SK-N-SH (cell line): ENCODE measurements around the gene PDZRN4. TPM values are rescaled to one million over a fixed set of nuclear protein-coding genes. Genes with fewer than 3 reads are reported as not detected.

Experiments used
- CTCF ChIA-PET: fragments of 300-600, 350-600 bp; formaldehyde crosslinking; extraction: SDS; loops from one replicate; lab custom pipeline; 2021; lab: Yijun Ruan, JAX
- POLR2A ChIA-PET: fragments of 350-600 bp; sonication (Branson Sonifier 250); formaldehyde crosslinking; extraction: SDS; loops from one replicate; lab custom pipeline; 2020; ENCODE audit warnings: antibody characterized with exemption, inconsistent platforms; lab: Yijun Ruan, JAX
- DNase-seq: peaks from one replicate; pipeline ENCODE4 v3.0.0; 2012
- H2AFZ ChIP-seq: fragments of 200-600 bp; sonication (generic); 2 replicates; pipeline ENCODE4 v1.8.1; 2016; ENCODE audit warnings: antibody characterized with exemption, mild to moderate bottlenecking, low read depth
- H3F3A ChIP-seq: fragments of 200-600 bp; sonication (generic); replicated peaks from 2 replicates; pipeline ENCODE3; 2016; ENCODE audit warnings: antibody characterized with exemption, mild to moderate bottlenecking; ENCODE audit not compliant: insufficient read depth
- H3K27ac ChIP-seq, 2 experiments: fragments of 200-500 bp in 1 of 2; fragments of 200-600 bp in 1 of 2; sonication (Bioruptor generic) in 1 of 2; sonication (generic), shearing (Covaris generic) in 1 of 2; 2 replicates each; pipeline versions ENCODE4 v1.5.1 to v1.6.1; 2014 to 2016; ENCODE audit warnings: low read depth in 2 of 2, inconsistent platforms in 1 of 2, low read length in 1 of 2, mild to moderate bottlenecking in 1 of 2, mixed read lengths in 1 of 2
- H3K27me3 ChIP-seq: fragments of 200-600 bp; sonication (generic), shearing (Covaris generic); 2 replicates; pipeline ENCODE4 v1.6.1; 2016; ENCODE audit warnings: mixed run types; ENCODE audit not compliant: insufficient read depth
- H3K36me3 ChIP-seq, 2 experiments: fragments of 200-500 bp in 1 of 2; fragments of 200-600 bp in 1 of 2; sonication (Bioruptor generic) in 1 of 2; sonication (generic) in 1 of 2; replicated peaks in 1 of 2; 2 replicates each; pipeline versions ENCODE3 to v1.5.1; 2014 to 2016; ENCODE audit warnings: low read length in 1 of 2, mild to moderate bottlenecking in 1 of 2; ENCODE audit not compliant: insufficient read depth in 2 of 2, control insufficient read depth in 1 of 2
- H3K4me1 ChIP-seq, 2 experiments: fragments of 200-500 bp in 1 of 2; fragments of 200-600 bp in 1 of 2; sonication (Bioruptor generic) in 1 of 2; sonication (generic), shearing (Covaris generic) in 1 of 2; 2 replicates each; pipeline versions ENCODE4 v1.5.1 to v1.6.1; 2014 to 2016; ENCODE audit warnings: low read depth in 1 of 2, low read length in 1 of 2, mixed run types in 1 of 2; ENCODE audit not compliant: insufficient read depth in 2 of 2, control insufficient read depth in 1 of 2
- H3K4me2 ChIP-seq: fragments of 200-600 bp; sonication (generic), shearing (Covaris generic); 2 replicates; pipeline ENCODE4 v1.6.1; 2017; ENCODE audit warnings: mixed run types
- H3K4me3 ChIP-seq, 2 experiments: fragments of 200-500 bp in 1 of 2; fragments of 200-600 bp in 1 of 2; sonication (Bioruptor generic) in 1 of 2; sonication (generic), shearing (Covaris generic) in 1 of 2; 2 replicates each; pipeline versions ENCODE4 v1.5.1 to v1.8.1; 2014 to 2016; ENCODE audit warnings: low read depth in 2 of 2, inconsistent platforms in 1 of 2, low read length in 1 of 2, mild to moderate bottlenecking in 1 of 2, mixed read lengths in 1 of 2, moderate library complexity in 1 of 2
- H3K79me2 ChIP-seq: fragments of 200-600 bp; sonication (generic); 2 replicates; pipeline ENCODE4 v1.8.1; 2017; ENCODE audit warnings: mild to moderate bottlenecking; ENCODE audit not compliant: insufficient read depth
- H3K9ac ChIP-seq: fragments of 200-600 bp; sonication (generic); 2 replicates; pipeline ENCODE4 v1.6.1; 2017; ENCODE audit warnings: mixed run types
- H3K9me2 ChIP-seq: fragments of 200-600 bp; sonication (generic); 2 replicates; pipeline ENCODE4 v1.6.1; 2017; ENCODE audit warnings: mixed run types
- H3K9me3 ChIP-seq: fragments of 200-600 bp; sonication (generic); 2 replicates; pipeline ENCODE4 v1.6.1; 2017; ENCODE audit warnings: mixed run types, mild to moderate bottlenecking, moderate library complexity
- H4K20me1 ChIP-seq: fragments of 200-600 bp; sonication (generic); 2 replicates; pipeline ENCODE4 v1.6.1; 2017; ENCODE audit warnings: mild to moderate bottlenecking, mixed run types; ENCODE audit not compliant: insufficient read depth
- CHD2 ChIP-seq: fragments of 150-350 bp; IDR thresholded peaks from 2 replicates; pipeline ENCODE4 v1.6.1; 2018; ENCODE audit warnings: low read length; ENCODE audit not compliant: partially characterized antibody
- CTCF ChIP-seq: fragments of 200-600 bp; sonication (generic); IDR thresholded peaks from 2 replicates; pipeline ENCODE4 v1.6.1; 2017; ENCODE audit warnings: antibody characterized with exemption, mild to moderate bottlenecking, moderate library complexity
- ELF1 ChIP-seq: IDR thresholded peaks from 2 replicates; pipeline ENCODE4 v1.4.0; 2012
- EP300 ChIP-seq, 2 experiments: IDR thresholded peaks; 2 replicates each; pipeline versions ENCODE4 v1.4.0 to v1.6.1; 2012; ENCODE audit warnings: borderline replicate concordance in 1 of 2, low read depth in 1 of 2, low read length in 1 of 2
- EZH2phosphoT487 ChIP-seq: fragments of 200-600 bp; sonication (generic); IDR thresholded peaks from 2 replicates; pipeline ENCODE4 v1.6.1; 2017; ENCODE audit warnings: low read depth, mixed run types, mild to moderate bottlenecking, antibody characterized with exemption, moderate library complexity, borderline replicate concordance
- FOSL2 ChIP-seq: IDR thresholded peaks from 2 replicates; pipeline ENCODE4 v1.4.0; 2012; ENCODE audit warnings: low read depth, mild to moderate bottlenecking, moderate library complexity, borderline replicate concordance
- FOXM1 ChIP-seq: IDR thresholded peaks from 2 replicates; pipeline ENCODE4 v1.4.0; 2012; ENCODE audit warnings: low read depth, mild to moderate bottlenecking
- GABPA ChIP-seq: IDR thresholded peaks from 2 replicates; pipeline ENCODE4 v1.4.0; 2012; ENCODE audit warnings: low read depth, mild to moderate bottlenecking
- GATA2 ChIP-seq: sonication (generic); formaldehyde crosslinking; IDR thresholded peaks from 2 replicates; pipeline ENCODE4 v1.5.0; 2020; ENCODE audit warnings: mild to moderate bottlenecking, missing genetic modification reagents
- JUND ChIP-seq: IDR thresholded peaks from 2 replicates; pipeline ENCODE4 v1.4.0; 2012
- NFIC ChIP-seq: IDR thresholded peaks from 2 replicates; pipeline ENCODE4 v1.4.0; 2012; ENCODE audit warnings: borderline replicate concordance
- NRF1 ChIP-seq: IDR thresholded peaks from 2 replicates; pipeline ENCODE4 v1.6.1; 2012; ENCODE audit warnings: low read depth, mild to moderate bottlenecking, low read length
- PBX3 ChIP-seq: IDR thresholded peaks from 2 replicates; pipeline ENCODE4; 2012
- POLR2AphosphoS5 ChIP-seq: IDR thresholded peaks from 2 replicates; pipeline ENCODE4 v1.6.1; 2012; ENCODE audit warnings: low read depth, low read length
- RAD21 ChIP-seq: IDR thresholded peaks from 2 replicates; pipeline ENCODE4 v1.6.1; 2012; ENCODE audit warnings: mild to moderate bottlenecking, low read length
- RCOR1 ChIP-seq: fragments of 150-350 bp; IDR thresholded peaks from 2 replicates; pipeline ENCODE4 v1.6.1; 2017; ENCODE audit warnings: antibody characterized with exemption, low read length
- RFX5 ChIP-seq: IDR thresholded peaks from 2 replicates; pipeline ENCODE4 v1.6.1; 2012; ENCODE audit warnings: mild to moderate bottlenecking, improper control_type of control experiment, low read length
- SMC3 ChIP-seq: IDR thresholded peaks from 2 replicates; pipeline ENCODE4 v1.6.1; 2012; ENCODE audit warnings: low read depth, low read length, improper control_type of control experiment
- TAF1 ChIP-seq: IDR thresholded peaks from 2 replicates; pipeline ENCODE4 v1.6.1; 2012; ENCODE audit warnings: low read depth, mild to moderate bottlenecking, low read length, moderate library complexity, borderline replicate concordance
- TCF12 ChIP-seq: IDR thresholded peaks from 2 replicates; pipeline ENCODE4 v1.4.0; 2012
- TEAD4 ChIP-seq: IDR thresholded peaks from 2 replicates; pipeline ENCODE4 v1.4.0; 2012; ENCODE audit warnings: mild to moderate bottlenecking, borderline replicate concordance; ENCODE audit not compliant: insufficient read depth
- USF1 ChIP-seq: IDR thresholded peaks from 2 replicates; pipeline ENCODE4 v1.4.0; 2012; ENCODE audit warnings: low read depth, borderline replicate concordance
- ZBTB33 ChIP-seq: IDR thresholded peaks from 2 replicates; pipeline ENCODE4 v1.4.0; 2012; ENCODE audit warnings: low read depth, borderline replicate concordance
- WGBS: methylation state at CpG from one replicate; pipeline ENCODE4 v1.1.6; 2017; ENCODE audit warnings: low lambda C conversion rate; 5-methylcytosine and 5-hydroxymethylcytosine counted together
- polyA plus RNA-seq, 3 experiments: library from polyadenylated mRNA; depleted of rRNA; stranded (reverse); fragments of >200 nt; gene quantifications; 2 replicates each; pipeline ENCODE4 v1.2.3, GENCODE V29; 2012

PDZRN4 gene
- polyA plus RNA-seq, 1 of the 3 experiments (the other 2 are of a cell fraction) = 0.02 TPM

GRCh38 chr12:41361738-41362137 is 173.6 kb downstream of the PDZRN4 start:
- H3K9me2 ChIP-seq = no peaks in the 10 kb centered on the region
- H3K9me3 ChIP-seq = no peaks in the 10 kb centered on the region
- no peaks in the 10 kb centered on the region for H3K36me3 ChIP-seq
- no peaks in the 10 kb centered on the region for H3K27me3 ChIP-seq
- H3K4me3 ChIP-seq = no peak overlapping the region
- no peak overlapping the region for H3K4me2 ChIP-seq
- no peaks in the 10 kb centered on the region for H3F3A ChIP-seq
- H3K27ac ChIP-seq = peak overlapping the region in 1 of 2 experiments; percentile 69; a peak in 2 of 4 replicates
- peak; percentile 28 for DNase-seq
- H3K4me1 ChIP-seq = peaks cover 0 to 13% of the 10 kb centered on the region in 2 experiments; a peak in 2 of 4 replicates
- peak; percentile 88 for TF ChIP-seq GATA2 (CRISPR knock-in tag)
- TF ChIP-seq RAD21 = 0 out of 2 replicates have a peak, but pooled peaks have one; percentile 1
- TF ChIP-seq SMC3 = no peak
- peak; percentile 93 for TF ChIP-seq RCOR1
- peak in 1 of 2 experiments; percentile 77; a peak in 2 of 4 replicates for TF ChIP-seq EP300 (IDR thresholded peaks at IDR 0.05; ENCODE audit: borderline replicate concordance in 1 of 2, low read depth in 1 of 2, low read length in 1 of 2)
- TF ChIP-seq NFIC = no peak
- TF ChIP-seq TAF1 = no peak
- TF ChIP-seq TCF12 = no peak
- TF ChIP-seq CHD2 = peak; percentile 25
- no peak for TF ChIP-seq FOXM1
- no peak for TF ChIP-seq POLR2AphosphoS5
- no peak for TF ChIP-seq FOSL2
- TF ChIP-seq, all 33 proteins: peak for 5
- ChIA-PET POLR2A (interaction anchor here (0.6 kb wide), 1 partner anchor 1092 kb away, joined by 3 read pairs; no protein-coding TSS in a partner anchor), CTCF (interaction anchor here (0.9 to 1.9 kb wide), 3 partner anchors 34 to 663 kb away, joined by 3 to 5 read pairs (median 4); no protein-coding TSS in a partner anchor)
- Histone ChIP-seq H4K20me1 (no peaks in the 10 kb centered on the region), H2AFZ (no peak overlapping the region), H3K9ac (no peak overlapping the region), H3K79me2 (no peaks in the 10 kb centered on the region)
- WGBS = 41% methylated on average over 7 of the region's 7 CpGs

GRCh38 chr12:41362510-41362909 is 174.4 kb downstream of the PDZRN4 start:
- no peak for DNase-seq
- no peaks in the 10 kb centered on the region for H3K79me2 ChIP-seq
- no peaks in the 10 kb centered on the region for H3K27me3 ChIP-seq
- no peaks in the 10 kb centered on the region for H3K9me3 ChIP-seq
- H3K27ac ChIP-seq = peak overlapping the region in 1 of 2 experiments; percentile 50; a peak in 2 of 4 replicates
- no peaks in the 10 kb centered on the region for H3K36me3 ChIP-seq
- POLR2A ChIA-PET = no interaction called here
- H3K4me2 ChIP-seq = no peak overlapping the region
- peaks cover 0 to 13% of the 10 kb centered on the region in 2 experiments; a peak in 2 of 4 replicates for H3K4me1 ChIP-seq
- no peak overlapping the region for H3K4me3 ChIP-seq
- H3K9ac ChIP-seq = no peak overlapping the region
- CTCF ChIA-PET = interaction anchor here (1.3 to 1.9 kb wide), 2 partner anchors 33 to 662 kb away, joined by 4 to 5 read pairs; no protein-coding TSS in a partner anchor
- H3F3A ChIP-seq = no peaks in the 10 kb centered on the region
- no peak overlapping the region for H2AFZ ChIP-seq
- no peaks in the 10 kb centered on the region for H3K9me2 ChIP-seq
- H4K20me1 ChIP-seq = no peaks in the 10 kb centered on the region
- WGBS = 37% methylated on average over 1 of the region's 1 CpG
- TF ChIP-seq ELF1 (no peak), FOSL2 (no peak), TEAD4 (no peak), JUND (no peak), NFIC (no peak), ZBTB33 (no peak), CTCF (no peak), RFX5 (no peak), GABPA (no peak), NRF1 (no peak), EZH2phosphoT487 (no peak), POLR2AphosphoS5 (no peak), FOXM1 (no peak), TCF12 (no peak), PBX3 (no peak), USF1 (no peak)
